NCI-H460 (cell line): ENCODE measurements around the gene ZFYVE21. TPM values are rescaled to one million over a fixed set of nuclear protein-coding genes. Genes with fewer than 3 reads are reported as not detected.
"Not testable (repeated sequence)": the region's sequence is repeated elsewhere in the genome, so short reads cannot be mapped to it uniquely, and the experiment has no call there.

Experiments
- DNase-seq: peaks from one replicate; pipeline ENCODE4 v3.0.0-alpha.2; 2016; ENCODE audit warnings: low read depth; ENCODE audit errors: extremely low read depth
- total RNA-seq: library from RNA; depleted of rRNA; stranded (reverse); fragments of >200 nt; shearing (Covaris generic); gene quantifications from 2 replicates; pipeline ENCODE4 v1.2.3, GENCODE V29; 2014

Gene ZFYVE21
- total RNA-seq, 1 experiment from 2014 or later = 25.1 TPM

DNA sequence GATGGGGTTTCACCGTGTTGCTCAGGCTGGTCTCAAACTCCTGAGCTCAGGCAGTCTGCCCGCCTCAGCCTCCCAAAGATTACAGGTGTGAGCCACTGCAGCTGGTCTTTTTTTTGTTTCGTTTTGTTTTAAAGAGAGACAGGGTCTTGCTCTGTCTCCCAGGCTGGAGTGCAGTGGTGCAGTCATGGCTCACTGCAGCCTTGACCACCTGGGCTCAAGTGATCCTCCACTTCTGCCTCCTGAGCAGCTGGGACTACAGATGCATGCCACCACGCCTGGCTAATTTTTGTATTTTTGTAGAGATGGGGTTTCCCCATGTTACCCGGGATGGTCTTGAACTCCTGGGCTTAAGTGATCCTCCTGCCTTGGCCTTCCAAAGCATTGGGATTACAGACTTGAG lies 24.0 kb upstream of the ZFYVE21 start:
- not testable (repeated sequence) for DNase-seq

DNA sequence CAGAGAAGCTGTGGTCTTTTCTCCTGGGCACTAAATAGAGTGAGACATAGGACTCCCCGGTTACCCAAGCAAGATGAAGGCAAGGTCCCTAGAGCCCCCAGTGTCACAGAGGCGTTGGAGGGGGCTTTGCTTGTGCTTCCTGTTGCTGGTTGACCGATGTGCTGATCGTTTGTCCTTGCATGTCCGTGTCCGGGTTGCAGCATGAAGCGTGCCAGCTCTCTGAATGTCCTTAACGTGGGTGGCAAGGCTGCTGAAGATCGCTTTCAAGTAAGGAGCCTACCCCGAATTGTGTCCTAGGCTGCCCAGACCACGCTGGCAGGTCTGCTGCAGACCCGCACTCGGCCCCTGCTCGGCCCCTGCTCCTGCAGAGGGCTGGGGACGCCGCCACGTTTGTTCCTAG lies 23.5 kb upstream of the ZFYVE21 start:
- no peak for DNase-seq

DNA sequence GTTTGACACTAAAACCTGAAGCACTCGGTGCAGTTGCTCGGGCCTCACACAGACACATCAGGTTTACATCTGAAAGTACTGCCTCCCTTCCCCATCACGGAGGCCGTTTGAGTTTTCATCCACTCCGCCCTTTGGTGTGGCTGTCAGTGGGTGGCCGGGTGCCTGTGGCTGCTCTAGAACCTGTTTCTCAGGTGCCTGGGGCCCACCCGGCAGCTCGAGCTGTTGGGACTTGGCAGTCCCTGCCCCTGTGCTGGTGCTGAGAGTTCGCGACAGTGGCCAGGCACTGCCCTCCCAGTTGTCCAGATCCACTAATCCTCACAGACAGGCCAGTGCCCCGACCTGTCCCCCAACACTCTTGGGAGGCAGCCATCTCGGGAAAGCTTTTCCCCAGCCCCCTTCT lies 22.7 kb upstream of the ZFYVE21 start:
- DNase-seq = no peak

DNA sequence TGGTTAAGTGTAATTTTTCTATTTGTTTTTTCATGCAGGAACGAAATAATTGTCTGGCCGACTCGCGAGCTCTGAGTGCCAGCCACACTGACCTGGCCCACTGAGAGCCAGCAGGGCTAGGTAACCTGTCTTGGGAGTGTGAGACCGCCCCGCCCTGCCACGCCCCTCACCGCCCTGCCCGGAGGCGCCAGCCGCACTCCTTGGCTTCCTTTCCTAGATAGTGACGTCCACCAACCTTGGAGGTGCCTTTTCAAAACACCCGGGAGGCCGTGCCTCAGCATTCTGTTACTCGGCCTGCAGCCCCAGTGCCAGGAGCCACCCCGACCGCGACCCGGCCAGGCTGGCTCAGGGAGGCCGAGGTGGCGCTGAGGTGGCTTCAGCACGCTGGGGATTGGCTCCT lies 22.1 kb upstream of the ZFYVE21 start:
- no peak for DNase-seq

DNA sequence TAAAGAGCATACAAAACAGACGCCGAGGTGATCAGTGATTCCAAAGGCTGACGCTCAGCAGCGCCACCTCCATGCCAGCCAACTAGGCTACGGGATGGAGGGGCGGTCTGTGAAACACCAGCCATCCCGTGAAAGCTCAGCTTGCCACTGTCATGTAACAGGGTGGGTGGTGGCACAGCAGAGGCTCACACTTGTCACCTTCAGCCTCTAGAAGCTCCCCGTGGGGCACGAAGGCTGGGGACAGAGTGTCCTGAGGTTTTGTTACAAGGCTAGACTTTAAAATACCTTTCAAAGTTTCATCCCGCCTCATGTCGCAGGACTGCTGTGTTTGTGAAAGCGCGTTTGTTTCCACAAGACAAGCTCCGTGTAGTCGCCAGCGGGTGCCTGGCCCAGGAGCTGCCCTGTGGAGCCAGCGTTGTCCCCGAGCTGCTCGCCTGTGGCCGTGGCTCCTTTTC lies 21.0 kb upstream of the ZFYVE21 start:
- no peak for DNase-seq

DNA sequence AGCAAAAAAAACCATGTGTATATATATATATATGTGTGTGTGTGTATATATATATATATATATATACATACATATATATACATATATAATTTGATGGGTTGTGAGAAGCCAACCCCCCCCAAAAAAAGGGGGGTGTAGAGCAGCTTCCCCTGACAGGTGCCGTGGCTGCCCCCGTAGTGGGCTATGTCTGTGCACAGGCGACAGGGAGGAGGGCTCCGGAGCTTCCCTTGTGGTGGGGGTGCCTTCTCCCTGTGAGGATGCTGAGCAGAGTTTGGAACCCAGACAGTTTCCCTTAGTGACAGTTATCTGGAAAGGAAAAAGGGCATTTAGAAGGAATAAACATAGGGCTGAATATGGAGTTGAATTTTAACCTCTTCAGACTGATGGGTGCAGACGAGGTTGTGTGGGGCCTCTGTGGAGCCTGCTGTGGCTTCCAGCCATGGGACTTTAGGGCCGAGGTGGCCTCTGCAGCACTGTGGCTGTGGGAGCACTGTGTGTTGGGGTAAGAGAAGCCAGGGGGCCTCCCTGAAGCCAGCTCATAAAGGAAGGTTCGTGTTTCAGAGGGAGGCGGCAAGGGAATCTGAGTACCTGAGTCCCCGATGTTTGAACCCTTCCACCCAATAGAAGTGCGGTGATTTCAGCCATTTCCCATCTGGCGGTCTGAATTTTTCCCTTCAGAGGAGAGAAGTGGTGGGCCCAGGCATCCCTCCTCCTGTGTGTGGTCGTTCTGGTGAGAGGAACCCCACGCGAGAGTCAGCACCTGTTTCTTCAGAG lies 20.1 kb upstream of the ZFYVE21 start:
- DNase-seq = no peak

DNA sequence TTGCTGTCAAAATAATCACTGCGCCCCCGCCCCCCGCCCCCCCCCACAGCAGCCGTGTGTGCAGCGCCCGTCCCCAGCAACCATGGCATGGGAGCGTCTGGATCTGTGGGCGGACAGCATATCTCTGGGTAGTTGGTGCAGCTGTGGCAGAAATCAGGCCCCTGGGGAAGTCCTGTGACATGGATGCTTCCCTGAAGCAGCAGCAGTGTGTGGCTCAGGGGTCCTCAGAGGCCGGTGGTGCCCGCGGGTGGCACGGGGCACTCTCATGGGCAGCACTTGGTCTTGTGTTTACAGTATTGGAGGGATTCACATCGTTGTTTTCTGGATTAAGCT lies 19.6 kb upstream of the ZFYVE21 start:
- DNase-seq = no peak

DNA sequence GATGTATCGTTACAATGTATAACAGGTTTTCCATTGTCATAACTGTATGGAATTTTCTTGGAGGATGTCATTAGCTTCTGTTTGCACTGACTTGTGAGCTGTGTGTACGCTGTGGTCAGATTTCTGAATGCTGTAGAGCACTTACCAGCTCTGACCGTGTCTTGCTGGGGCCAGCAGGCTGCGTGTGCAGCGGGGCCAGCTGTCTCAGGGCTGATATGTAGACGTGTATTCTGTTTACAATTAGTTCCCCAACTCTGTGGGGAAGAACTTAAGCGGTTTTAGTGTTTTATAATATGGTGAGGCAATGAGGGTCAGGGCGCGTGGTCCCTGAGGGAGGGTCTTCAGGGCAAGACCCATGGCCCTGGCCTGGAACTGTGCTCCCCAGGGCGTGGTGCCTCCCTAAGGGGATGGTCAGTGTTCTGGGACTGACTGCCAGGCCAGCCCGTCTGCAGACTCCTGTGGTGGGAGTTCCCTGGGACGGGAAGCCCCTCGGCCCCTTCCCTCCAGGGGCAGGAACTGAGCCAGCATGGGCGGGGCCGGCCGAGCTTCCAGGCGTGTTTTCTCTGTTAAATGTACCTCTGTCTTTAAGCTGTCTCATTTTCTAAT lies 19.0 kb upstream of the ZFYVE21 start:
- no peak for DNase-seq

DNA sequence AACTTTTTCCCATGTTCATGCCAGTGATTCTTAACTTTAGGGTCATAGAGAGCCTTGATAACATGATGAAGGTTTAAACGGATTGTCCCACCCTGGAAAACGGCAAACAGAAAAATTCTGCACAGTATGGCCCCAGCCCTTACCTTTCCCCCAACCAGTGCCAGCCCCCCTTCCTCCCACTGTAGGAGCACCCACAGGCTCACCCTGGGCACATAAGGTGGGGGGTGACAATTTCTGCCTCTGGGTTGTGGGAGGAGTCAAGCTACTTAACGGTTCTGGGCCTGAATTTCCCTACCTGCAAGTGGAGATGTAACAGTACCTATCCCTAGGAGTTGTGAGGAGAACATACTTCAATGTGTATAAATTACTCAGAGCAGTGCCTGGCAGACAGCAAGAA lies 18.4 kb upstream of the ZFYVE21 start:
- DNase-seq = no peak

DNA sequence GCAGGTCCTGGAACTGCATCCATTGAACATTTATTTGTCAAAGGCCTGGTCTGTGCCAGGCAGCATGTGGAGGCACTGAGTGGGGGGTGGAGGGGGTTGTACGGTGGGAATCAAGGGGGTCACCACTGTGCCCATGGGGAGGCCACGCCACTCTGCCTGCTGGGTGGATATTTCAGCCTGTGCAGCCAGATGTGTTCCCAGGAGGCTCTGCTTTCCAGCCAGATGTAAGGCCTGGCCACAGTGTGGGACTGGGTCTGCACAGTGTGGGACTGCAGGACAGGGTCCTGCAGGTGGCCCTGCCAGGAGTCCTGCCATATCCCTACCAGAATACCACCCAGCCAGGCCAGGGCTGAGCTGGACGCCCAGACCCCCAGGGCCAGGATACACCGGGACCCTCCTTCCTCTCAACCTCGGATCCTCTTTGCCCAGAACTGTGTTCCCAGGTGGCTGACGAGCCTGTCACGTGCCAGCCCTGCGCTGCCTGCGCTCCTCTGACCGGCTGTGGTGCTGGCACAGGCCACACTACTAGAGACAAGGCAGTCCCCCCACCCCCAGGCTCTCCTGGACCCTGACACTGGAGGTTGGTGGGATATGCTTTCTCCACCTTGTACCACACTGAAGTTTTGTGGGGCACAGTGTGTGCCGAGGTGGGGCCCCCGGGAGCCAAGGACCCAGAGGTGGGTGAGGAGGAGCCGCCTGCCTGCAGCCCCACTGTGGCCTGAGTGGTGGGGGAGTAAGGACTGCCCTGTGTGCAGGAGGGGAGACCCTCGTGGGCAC lies 17.8 kb upstream of the ZFYVE21 start:
- DNase-seq = no peak

DNA sequence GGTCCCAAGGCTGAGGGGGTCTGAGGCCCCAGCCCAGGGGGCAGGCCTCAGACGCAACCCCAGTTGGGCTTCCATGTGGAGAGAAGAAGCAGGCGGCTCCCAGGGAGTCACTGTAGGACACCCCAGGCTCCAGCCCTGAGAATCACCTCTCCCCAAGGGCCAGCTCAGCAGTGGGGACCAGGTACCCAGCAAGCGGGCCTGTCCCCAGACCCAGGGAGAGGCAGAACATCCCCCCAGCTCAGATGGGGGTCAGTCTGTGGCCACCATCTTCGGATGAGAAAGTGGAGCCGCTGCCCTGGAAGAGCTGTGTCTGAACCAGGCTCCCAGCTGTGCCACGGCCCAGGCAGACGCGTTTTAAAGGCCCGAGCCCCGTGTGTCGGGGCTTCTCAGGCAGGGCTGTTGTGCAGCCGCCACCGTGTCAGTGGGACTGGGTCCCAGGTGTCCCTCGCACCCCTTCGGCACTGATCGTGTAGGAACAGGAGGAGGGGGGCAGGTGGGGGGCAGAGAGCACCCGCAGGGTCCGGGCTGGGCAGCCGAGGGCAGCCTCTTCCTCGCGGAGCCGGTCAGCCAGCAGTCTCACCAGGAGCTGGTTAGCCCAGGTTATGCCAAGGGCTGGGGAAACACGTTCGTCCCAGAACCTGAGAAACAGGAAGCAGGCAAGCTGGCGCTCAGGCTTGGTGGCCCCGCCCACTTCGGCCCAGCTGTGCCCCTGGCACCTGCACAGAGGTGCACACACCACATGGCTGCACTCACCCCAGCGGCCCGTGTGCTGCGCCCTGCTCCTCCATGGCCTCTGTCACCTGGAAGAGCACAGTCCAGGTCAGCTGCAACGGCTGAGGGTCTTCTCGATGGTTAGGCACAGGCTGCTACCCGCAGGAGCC lies 17.0 kb upstream of the ZFYVE21 start:
- no peak for DNase-seq

DNA sequence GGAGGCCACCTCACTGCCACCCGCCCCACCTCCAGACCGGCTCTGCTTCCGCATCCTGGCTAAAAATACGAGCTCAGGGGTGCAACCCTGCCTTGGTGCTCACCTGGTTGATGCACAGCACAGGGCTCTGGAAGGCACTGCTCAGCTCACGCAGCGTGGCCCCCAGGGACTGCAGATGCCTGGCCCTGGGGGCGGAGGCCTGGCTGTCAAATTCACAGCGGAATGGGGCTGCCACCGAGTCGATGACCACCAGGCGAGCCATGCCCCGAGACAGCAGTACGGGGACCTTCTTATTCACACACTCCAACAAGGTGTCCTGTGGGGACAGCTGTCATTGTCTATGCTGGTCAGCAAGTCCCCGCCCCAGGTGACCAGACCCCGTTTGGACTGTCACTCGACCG lies 16.3 kb upstream of the ZFYVE21 start:
- no peak for DNase-seq

DNA sequence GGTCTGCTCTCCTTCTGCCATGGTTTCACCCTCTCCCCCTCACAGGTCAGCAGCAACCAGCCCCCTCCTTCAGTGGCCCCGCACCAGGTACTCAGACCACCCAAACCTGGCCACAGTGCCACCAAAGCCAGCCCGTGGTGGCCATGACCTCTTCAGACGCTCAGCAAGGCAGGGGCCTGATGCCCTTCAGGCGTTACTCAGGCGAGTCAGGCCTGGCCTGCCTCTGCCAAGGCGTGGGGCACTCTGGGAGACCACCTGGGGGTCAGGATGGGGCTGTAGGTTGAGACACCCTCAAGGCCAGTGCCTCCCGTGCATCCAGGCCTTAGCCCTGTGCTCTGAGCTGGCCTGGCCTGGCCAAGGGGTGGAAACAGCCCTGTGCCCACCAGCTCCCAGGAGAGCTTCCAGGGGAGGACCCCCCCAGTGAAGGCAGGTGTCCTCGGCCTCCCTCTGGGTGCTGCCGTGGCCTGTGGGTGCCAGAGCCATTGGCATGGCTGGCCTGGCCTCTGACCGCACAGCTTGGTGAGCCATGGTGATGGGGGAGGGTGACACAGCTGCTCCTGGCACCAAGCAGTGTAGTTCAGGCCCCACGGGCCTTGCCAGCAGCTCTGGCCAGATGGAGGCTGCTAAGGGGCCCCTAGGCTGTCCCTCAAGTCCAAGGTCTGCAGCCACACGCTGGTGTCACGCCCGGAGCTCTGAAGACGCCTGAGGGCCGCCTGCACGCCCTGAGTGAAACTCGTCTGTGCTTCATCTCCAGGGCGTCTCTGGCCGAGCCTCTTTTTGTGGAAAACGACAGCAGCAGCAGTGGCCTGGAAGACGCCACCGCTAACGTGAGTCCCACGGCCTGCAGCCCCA lies 15.5 kb upstream of the ZFYVE21 start:
- no peak for DNase-seq

DNA sequence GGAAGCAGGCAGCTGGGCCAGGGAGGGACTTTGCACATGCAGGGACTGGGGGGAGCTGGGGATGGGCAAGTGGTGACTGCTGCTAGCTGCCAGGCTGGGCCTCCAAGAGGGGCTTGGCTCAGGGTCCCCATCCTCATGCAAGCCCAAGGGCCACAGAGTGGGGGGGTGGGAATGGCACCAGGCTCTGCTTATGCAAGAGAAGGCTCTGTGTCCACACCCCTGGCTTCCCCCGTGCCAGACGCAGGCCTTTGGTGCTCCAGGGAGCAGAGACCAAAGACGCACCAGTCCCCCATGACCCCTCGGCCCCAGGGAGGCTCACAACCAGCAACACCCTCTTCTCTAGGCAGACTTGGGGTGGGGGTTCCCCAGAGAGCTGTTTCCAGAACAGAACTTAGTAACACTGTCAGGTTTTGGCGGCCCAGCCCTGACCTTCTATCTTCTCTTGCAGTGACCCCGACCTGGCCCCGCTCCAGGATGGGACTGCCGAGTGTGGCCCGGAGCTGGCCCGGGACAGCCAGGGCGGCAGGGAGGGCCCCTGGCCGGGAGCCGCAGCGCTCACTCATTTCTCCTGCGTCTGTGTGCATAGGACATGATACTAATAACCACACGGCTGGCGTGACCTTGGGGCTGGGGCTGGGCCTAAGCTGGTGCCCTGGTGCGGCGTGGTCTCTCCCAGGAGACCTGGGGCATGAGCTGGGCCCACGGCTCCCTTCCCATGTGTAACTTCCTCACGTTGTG lies 14.7 kb upstream of the ZFYVE21 start:
- DNase-seq = no peak

DNA sequence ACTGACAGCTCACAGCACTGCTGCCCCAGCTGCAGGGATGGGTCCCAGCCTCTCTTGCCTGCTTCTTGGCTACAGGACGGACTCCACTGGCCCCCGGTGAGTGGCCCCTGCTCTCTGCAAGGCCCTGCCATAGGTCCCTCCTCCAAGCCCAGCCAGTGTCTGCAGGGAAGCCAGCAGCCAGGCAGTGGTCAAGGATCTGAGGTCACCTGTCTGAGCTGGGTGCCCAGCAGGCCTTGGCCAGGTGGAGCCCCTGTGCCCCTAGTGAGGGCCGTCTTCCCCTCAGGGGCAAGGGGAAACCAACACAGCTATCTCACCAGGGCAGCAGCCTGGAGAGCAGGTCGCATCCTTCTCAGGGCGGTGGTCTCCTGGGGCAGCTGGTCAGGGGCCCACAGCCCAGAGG lies 13.5 kb upstream of the ZFYVE21 start:
- DNase-seq = no peak

DNA sequence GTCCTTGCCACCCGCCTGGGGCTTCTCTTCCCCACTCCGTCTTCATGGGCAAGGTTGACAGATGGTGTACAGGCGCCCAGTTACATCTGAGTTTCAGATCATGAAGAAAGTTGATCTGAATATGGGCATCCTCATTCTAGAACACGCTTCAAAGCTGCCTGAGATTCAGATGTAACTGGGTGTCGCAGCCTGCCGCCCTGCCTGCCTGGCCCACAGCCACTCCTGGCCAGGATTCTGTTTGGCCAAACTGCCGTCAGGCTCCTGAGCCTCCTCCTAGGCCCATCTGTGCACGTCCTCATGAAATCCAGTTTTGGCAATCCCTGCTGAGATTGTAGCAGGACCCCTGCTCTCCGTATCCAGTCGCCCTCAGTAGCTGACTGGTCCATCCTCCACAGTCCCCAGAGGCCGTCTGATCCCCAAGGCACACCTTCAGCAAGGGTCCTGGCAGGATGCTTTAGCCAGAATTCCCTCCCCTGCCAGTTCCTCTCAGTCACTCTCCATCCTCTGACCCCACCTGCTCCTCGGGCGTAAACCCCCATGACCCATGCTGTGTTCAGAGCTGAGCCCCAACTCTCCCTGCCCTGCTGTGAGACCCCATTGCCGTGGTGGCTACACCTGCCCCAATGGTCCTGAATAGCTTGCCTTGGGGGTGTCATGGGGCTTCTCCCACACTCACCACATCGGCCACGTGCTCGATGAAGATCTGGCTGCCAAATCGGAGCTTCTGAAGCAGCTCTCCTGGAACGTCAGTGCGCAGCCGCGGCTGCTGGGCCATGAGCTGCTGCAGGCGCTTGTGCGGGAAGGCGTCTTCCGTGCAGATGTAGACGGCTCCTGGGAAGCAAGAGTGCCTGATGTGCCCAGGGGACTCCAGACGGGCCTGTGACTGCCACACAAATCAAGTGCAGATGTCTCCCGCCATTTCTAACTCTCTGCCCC lies 12.8 kb upstream of the ZFYVE21 start:
- no peak for DNase-seq

DNA sequence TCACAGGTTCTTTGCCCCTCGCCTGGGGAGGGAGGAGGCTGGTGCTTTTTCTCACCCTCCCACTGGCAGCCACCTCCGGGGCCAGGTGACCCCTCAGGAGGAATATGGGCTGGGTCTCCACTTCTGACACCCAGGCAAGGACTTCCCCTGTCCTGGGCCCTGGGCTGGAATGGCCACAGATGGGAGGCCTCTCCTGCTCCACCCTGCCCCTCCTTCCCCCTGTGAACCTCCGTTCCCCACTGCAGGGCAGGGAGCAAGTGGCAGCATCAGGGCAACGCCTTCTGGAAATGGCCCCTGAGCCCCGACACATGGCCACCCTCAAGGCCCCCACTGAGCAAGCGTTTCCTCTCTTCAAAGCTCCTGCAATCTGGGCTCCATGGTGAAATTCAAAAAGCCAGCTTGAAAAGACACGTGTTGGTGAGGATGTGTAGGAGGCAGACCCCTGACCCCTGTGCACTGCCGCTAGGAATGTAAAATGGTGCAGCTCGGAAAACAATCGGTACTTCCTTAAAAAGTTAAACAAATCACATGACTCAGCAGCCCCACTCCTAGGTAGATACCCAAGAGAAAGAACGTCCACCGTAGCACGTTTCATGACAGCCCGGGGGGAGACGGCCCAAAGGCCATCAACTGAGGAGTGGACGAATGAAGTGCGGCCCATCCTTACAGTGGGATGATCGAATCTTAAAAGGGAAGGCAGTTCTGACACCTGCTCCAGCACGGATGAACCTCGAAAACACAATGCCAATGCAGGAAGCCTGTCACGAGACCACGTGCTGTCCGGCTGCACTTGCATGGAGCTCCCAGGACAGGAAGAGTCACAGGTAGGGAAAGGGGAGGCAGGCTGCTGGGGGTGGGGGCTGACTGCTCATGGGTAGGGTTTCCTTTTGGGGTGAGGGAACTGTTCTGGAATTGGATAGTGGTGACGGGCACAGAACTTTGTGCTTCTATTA lies 11.9 kb upstream of the ZFYVE21 start:
- no peak for DNase-seq
